Kidney epithelial cell (primary cell): ENCODE measurements around the gene CATSPERD. TPM values are rescaled to one million over a fixed set of nuclear protein-coding genes. Genes with fewer than 3 reads are reported as not detected.
A peak's percentile ranks its signal among the peaks of the same experiment; 100 is the strongest.

Source experiments
- DNase-seq: peaks from one replicate; pipeline ENCODE4 v3.0.0-alpha.2; 2010; ENCODE audit warnings: low read depth
- H3K27me3 ChIP-seq: 2 replicates; pipeline ENCODE4 v1.6.0; 2011; ENCODE audit warnings: low read length; ENCODE audit not compliant: control insufficient read depth, insufficient read depth
- H3K36me3 ChIP-seq: 2 replicates; pipeline ENCODE4 v1.5.1; 2011; ENCODE audit warnings: low read length; ENCODE audit not compliant: control insufficient read depth, insufficient read depth
- H3K4me3 ChIP-seq: 2 replicates; pipeline ENCODE4 v1.5.1; 2011; ENCODE audit warnings: low read depth, mild to moderate bottlenecking, control low read depth, low read length
- total RNA-seq: library from RNA; depleted of rRNA; stranded (reverse); fragments of >200 nt; gene quantifications from 2 replicates; pipeline ENCODE4 v1.2.3, GENCODE V29; 2015
- TF ChIP-seq, protein P1 (sequence below): IDR thresholded peaks from 2 replicates; pipeline ENCODE4 v1.5.1; 2011; ENCODE audit warnings: mild to moderate bottlenecking, moderate library complexity, low read length, control low read depth, inconsistent platforms; ENCODE audit not compliant: insufficient read depth, poor library complexity, severe bottlenecking

The CATSPERD gene
- total RNA-seq, 1 donor from 2014 or later = not detected

DNA sequence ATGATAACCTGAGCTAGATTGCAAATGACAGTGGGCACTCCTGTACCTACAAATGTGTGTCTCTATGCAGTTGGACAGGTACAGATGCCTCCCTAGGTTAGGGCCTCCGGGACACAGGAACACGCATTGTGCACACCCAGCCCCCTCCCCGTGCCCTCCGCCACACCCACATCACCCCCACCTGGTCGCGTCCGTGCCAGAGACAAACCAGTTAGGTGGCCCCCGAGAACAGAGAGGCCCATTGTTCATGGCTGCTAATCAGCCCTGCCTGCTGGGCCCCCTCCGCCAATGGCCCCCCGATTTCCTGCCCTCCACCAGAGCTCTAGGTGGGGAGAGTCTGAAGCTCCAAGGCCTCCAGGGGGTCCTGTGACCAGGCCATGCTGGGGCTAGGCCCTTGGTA, 98.2 kb downstream of the CATSPERD start:
- peaks cover 20% of the 10 kb centered on the region for H3K27me3 ChIP-seq
- TF ChIP-seq, protein P1, sequence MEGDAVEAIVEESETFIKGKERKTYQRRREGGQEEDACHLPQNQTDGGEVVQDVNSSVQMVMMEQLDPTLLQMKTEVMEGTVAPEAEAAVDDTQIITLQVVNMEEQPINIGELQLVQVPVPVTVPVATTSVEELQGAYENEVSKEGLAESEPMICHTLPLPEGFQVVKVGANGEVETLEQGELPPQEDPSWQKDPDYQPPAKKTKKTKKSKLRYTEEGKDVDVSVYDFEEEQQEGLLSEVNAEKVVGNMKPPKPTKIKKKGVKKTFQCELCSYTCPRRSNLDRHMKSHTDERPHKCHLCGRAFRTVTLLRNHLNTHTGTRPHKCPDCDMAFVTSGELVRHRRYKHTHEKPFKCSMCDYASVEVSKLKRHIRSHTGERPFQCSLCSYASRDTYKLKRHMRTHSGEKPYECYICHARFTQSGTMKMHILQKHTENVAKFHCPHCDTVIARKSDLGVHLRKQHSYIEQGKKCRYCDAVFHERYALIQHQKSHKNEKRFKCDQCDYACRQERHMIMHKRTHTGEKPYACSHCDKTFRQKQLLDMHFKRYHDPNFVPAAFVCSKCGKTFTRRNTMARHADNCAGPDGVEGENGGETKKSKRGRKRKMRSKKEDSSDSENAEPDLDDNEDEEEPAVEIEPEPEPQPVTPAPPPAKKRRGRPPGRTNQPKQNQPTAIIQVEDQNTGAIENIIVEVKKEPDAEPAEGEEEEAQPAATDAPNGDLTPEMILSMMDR = no peak
- no peak overlapping the region for H3K4me3 ChIP-seq
- no peaks in the 10 kb centered on the region for H3K36me3 ChIP-seq
- DNase-seq = no peak

DNA sequence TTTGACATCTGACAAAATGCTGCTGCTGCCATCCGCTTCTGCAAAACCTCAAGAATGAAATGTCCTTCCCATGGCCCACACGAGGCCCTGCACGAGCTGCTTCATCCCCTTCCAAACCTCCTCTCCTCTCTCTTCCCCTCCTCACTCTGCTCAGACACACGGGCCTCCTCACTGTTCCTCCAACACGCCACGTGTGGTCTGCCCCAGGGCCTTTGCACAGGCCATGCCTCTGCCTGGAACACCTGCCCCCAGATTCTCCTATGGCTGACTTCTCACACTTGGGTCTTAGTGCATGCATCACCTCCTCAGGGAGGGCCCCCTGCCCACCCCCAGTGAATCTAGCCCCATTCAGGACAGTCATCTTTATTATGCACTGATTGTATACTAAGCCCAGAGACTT, 100.3 kb downstream of the CATSPERD start:
- TF ChIP-seq, protein P1 = no peak
- no peak overlapping the region for H3K4me3 ChIP-seq
- H3K36me3 ChIP-seq = no peaks in the 10 kb centered on the region
- no peak for DNase-seq
- H3K27me3 ChIP-seq = peaks cover 10% of the 10 kb centered on the region

DNA sequence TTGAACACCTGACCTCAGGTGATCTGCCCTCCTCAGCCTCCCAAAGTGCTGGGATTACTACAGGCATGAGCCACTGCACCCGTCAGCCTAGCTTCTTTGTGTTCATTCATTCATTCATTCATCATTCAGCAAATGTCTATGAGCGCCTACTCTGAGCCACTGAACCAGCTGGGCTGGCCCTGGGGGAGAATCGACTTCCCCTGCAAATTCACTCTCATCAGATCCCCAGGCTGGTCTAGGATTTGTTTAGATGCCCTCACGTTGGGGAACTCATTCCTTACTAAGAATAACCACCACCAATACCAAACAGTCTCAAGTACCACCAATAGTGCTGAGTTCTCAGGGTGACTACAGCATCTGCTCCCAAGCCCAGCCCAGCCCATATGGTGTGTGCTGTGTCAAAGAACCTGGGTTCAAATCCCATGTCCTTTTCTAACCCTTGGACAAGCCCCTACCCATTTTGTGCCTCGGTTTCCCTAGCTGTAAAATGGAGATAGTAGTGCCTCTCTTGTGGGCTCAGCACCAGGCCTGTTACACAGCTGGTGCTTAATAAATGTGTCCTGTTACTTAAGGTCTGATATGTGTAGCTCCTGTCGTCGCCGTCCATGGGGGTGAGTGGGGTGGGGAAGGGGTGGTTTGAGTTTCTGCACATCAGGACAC, 101.2 kb downstream of the CATSPERD start:
- TF ChIP-seq, protein P1 = no peak
- peaks cover 10% of the 10 kb centered on the region for H3K27me3 ChIP-seq
- H3K36me3 ChIP-seq = no peaks in the 10 kb centered on the region
- no peak overlapping the region for H3K4me3 ChIP-seq
- DNase-seq = no peak

DNA sequence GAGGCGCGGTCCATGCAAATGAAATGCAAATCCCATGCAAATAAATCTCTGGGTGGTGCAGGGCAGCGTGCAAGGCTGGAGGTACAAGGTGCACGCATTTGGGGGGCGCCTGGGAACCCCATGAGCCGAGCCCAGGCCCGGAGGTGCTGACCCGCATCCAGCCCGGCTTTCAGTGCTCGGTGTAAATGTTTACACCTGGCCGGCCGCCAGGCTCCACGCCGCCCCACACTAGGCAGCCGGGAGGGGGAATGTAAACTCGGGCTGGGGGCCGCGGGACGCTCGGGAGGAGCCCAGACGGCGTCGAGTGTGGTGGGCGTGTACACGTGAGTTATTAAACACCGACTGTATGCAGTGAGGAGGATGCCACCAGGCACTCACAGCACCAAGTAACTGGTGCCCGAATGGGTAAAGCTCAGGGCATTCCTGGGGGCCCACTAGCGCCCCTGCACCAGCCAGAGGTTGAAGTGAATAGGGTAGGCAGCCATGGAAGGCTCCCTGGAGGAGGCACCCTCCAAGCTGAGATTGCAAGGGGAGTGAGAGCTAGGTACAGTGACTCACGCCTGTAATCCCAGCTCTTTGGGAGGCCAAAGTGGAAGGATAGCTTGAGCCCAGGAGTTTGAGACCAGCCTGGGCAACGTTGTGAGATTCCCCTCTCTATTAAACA, 101.9 kb downstream of the CATSPERD start:
- Histone ChIP-seq H3K36me3 (no peaks in the 10 kb centered on the region), H3K4me3 (no peak overlapping the region), H3K27me3 (peaks cover 10% of the 10 kb centered on the region)
- TF ChIP-seq, protein P1 = no peak
- DNase-seq = no peak

DNA sequence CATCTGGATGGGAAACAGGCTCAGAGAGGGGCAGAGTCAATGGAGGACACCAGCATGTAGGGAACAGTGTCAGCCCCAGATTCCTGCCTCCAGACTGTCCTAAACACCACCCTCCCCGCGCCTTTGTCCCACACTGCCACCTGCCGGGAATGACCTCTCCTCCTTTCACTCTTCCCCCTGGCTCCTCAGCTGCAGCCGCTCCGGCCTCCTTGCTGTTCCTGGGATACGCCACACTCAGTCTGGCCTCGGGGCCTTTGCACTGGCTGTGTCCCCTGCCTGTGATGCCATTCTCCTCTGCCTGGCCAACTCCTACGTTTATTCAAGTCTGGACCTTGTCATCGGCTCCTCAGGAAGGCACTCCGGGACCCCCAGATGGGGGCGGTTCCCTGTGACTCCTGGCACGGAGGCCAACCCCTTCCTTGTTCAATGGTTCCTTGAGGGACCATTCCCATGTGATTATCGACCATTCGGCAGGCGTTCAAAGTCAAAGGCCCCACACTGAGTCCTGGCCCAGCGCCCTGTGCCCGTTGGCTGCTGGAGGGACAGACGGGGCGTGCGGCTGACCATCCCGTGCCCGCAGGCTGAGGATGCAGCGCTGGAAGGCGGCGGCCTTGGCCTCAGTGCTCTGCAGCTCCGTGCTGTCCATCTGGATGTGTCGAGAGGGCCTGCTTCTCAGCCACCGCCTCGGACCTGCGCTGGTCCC, 103.3 kb downstream of the CATSPERD start:
- Histone ChIP-seq H3K4me3 (no peak overlapping the region), H3K36me3 (no peaks in the 10 kb centered on the region), H3K27me3 (peaks cover 8% of the 10 kb centered on the region)
- DNase-seq = no peak
- TF ChIP-seq, protein P1 = peak; percentile 4
